Fibroblast of lung (primary cell): ENCODE results near the gene FRMD4A. TPM values are rescaled to one million over a fixed set of nuclear protein-coding genes. Genes with fewer than 3 reads are reported as not detected.
A peak's percentile ranks its signal among the peaks of the same experiment; 100 is the strongest.

Experiments
- DNase-seq, 2 donors: peaks; one replicate each; pipeline versions ENCODE4 v3.0.0 to v3.0.0-alpha.2; 2010; ENCODE audit warnings: low read depth in 2 of 2
- H2AFZ ChIP-seq: 2 replicates; pipeline ENCODE4 v1.5.1; 2012; ENCODE audit warnings: low read length, control low read depth, inconsistent platforms
- H3K27ac ChIP-seq: 2 replicates; pipeline ENCODE4 v1.5.1; 2011; ENCODE audit warnings: low read length, control low read depth; ENCODE audit not compliant: insufficient read depth
- H3K27me3 ChIP-seq: 2 replicates; pipeline ENCODE4 v1.5.1; 2011; ENCODE audit warnings: mild to moderate bottlenecking, low read length; ENCODE audit not compliant: control insufficient read depth, insufficient read depth
- H3K36me3 ChIP-seq: 2 replicates; pipeline ENCODE4 v1.5.1; 2011; ENCODE audit warnings: low read length; ENCODE audit not compliant: control insufficient read depth, insufficient read depth
- H3K4me1 ChIP-seq: 2 replicates; pipeline ENCODE4 v1.5.1; 2011; ENCODE audit warnings: low read length; ENCODE audit not compliant: control insufficient read depth, insufficient read depth; ENCODE audit errors: extremely low read depth
- H3K4me2 ChIP-seq: 2 replicates; pipeline ENCODE4 v1.5.1; 2011; ENCODE audit warnings: low read length, control low read depth; ENCODE audit not compliant: insufficient read depth; ENCODE audit errors: extremely low read depth
- H3K4me3 ChIP-seq, 4 experiments: fragments of 200-600 bp in 1 of 4; sonication (generic) in 1 of 4; replicated peaks in 1 of 4; 2 replicates each; pipeline ENCODE4 v1.5.1; 2011 to 2016; ENCODE audit warnings: low read length in 4 of 4, low read depth in 3 of 4, mild to moderate bottlenecking in 3 of 4, control low read depth in 2 of 4, inconsistent platforms in 1 of 4, mixed read lengths in 1 of 4; ENCODE audit not compliant: insufficient read depth in 1 of 4; ENCODE audit errors: control extremely low read depth in 1 of 4
- H3K79me2 ChIP-seq: 2 replicates; pipeline ENCODE4 v1.5.1; 2012; ENCODE audit warnings: mild to moderate bottlenecking, low read length, inconsistent platforms; ENCODE audit not compliant: control insufficient read depth, insufficient read depth
- H3K9ac ChIP-seq: 2 replicates; pipeline ENCODE4 v1.5.1; 2011; ENCODE audit warnings: mild to moderate bottlenecking, low read length, control low read depth; ENCODE audit not compliant: insufficient read depth
- H3K9me3 ChIP-seq: 2 replicates; pipeline ENCODE4 v1.5.1; 2012; ENCODE audit warnings: low read depth, low read length; ENCODE audit not compliant: control insufficient read depth, insufficient read depth
- H4K20me1 ChIP-seq: 2 replicates; pipeline ENCODE4 v1.5.1; 2011; ENCODE audit warnings: low read length; ENCODE audit not compliant: control insufficient read depth, insufficient read depth; ENCODE audit errors: extremely low read depth
- CTCF ChIP-seq, 2 donors: IDR thresholded peaks in 1 of 2; conservative IDR thresholded peaks in 1 of 2; 1 replicate in 1 of 2; 2 replicates in 1 of 2; pipeline ENCODE4 v1.5.1; 2011 to 2012; ENCODE audit warnings: low read length in 2 of 2, control low read depth in 1 of 2, inconsistent platforms in 1 of 2, low read depth in 1 of 2, mild to moderate bottlenecking in 1 of 2
- EZH2 ChIP-seq: IDR thresholded peaks from 2 replicates; pipeline ENCODE4 v1.5.1; 2012; ENCODE audit warnings: low read length, control low read depth, mild to moderate bottlenecking; ENCODE audit errors: missing control alignments
- polyA plus RNA-seq, 2 donors: library from polyadenylated mRNA; depleted of rRNA in 1 of 2; stranded (reverse) in 1 of 2; unstranded in 1 of 2; fragments of >200 nt; gene quantifications; 2 replicates each; pipeline ENCODE4 v1.2.1, GENCODE V29; 2011 to 2012; ENCODE audit warnings: missing spikeins in 1 of 2
- total RNA-seq: library from RNA; depleted of rRNA; stranded (reverse); fragments of >200 nt; gene quantifications from 2 replicates; pipeline ENCODE4 v1.2.1, GENCODE V29; 2014

Gene FRMD4A
- total and polyA plus RNA-seq, 2 donors (not counting 1 experiment from before 2014, with no cell fraction given) = 26.9 to 63.6 TPM

GRCh38 chr10:14087566-14087965 lies 243.2 kb downstream of the FRMD4A start:
- Histone ChIP-seq H3K27me3 (no peaks in the 10 kb centered on the region), H3K4me2 (no peak overlapping the region), H2AFZ (no peak overlapping the region), H3K9ac (no peak overlapping the region), H3K27ac (no peak overlapping the region), H3K4me1 (no peaks in the 10 kb centered on the region), H3K9me3 (no peaks in the 10 kb centered on the region), H4K20me1 (no peaks in the 10 kb centered on the region), H3K4me3 (no peak overlapping the region), H3K79me2 (no peaks in the 10 kb centered on the region), H3K36me3 (no peaks in the 10 kb centered on the region)
- TF ChIP-seq CTCF (conservative IDR thresholded peaks at IDR 0.05 in 1 of 2, IDR thresholded peaks at IDR 0.05 in 1 of 2; ENCODE audit: low read depth in 1 of 2, low read length in 2 of 2) (no peak), EZH2 (no peak)
- peak in 1 of 2 donors; percentile 21 for DNase-seq

GRCh38 chr10:14086596-14086995 lies 244.1 kb downstream of the FRMD4A start:
- no peaks in the 10 kb centered on the region for H4K20me1 ChIP-seq
- peak overlapping the region; percentile 55 for H3K4me2 ChIP-seq
- peak; percentile 39 to 56 for DNase-seq
- TF ChIP-seq EZH2 (no peak), CTCF (conservative IDR thresholded peaks at IDR 0.05 in 1 of 2, IDR thresholded peaks at IDR 0.05 in 1 of 2; ENCODE audit: low read depth in 1 of 2, low read length in 2 of 2) (no peak)
- H3K9me3 ChIP-seq = no peaks in the 10 kb centered on the region
- no peaks in the 10 kb centered on the region for H3K36me3 ChIP-seq
- H3K9ac ChIP-seq = no peak overlapping the region
- H2AFZ ChIP-seq = peak overlapping the region; percentile 11
- no peaks in the 10 kb centered on the region for H3K4me1 ChIP-seq
- no peak overlapping the region for H3K27ac ChIP-seq
- no peaks in the 10 kb centered on the region for H3K79me2 ChIP-seq
- no peak overlapping the region for H3K4me3 ChIP-seq
- H3K27me3 ChIP-seq = no peaks in the 10 kb centered on the region

GRCh38 chr10:14084875-14085274 lies 245.8 kb downstream of the FRMD4A start:
- Histone ChIP-seq H3K4me3 (no peak overlapping the region), H3K9me3 (no peaks in the 10 kb centered on the region), H3K27ac (no peak overlapping the region), H3K4me2 (no peak overlapping the region), H3K9ac (no peak overlapping the region), H4K20me1 (no peaks in the 10 kb centered on the region), H2AFZ (no peak overlapping the region), H3K79me2 (no peaks in the 10 kb centered on the region), H3K36me3 (no peaks in the 10 kb centered on the region), H3K27me3 (no peaks in the 10 kb centered on the region), H3K4me1 (no peaks in the 10 kb centered on the region)
- DNase-seq = peak in 1 of 2 donors; percentile 83
- no peak for TF ChIP-seq EZH2
